ENCODE data around the gene TMEM11.

TMEM11 gene, protein sequence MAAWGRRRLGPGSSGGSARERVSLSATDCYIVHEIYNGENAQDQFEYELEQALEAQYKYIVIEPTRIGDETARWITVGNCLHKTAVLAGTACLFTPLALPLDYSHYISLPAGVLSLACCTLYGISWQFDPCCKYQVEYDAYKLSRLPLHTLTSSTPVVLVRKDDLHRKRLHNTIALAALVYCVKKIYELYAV

GRCh38 chr17:21214015-21214776, at the start of gene TMEM11:
TSS of gene TMEM11 (minus strand) at chr17:21214161. CDS start at chr17:21214152, 9 bp downstream.
- peak; percentile 80 for DNase-seq

GRCh38 chr17:21263376-21263775, 49.4 kb upstream of the TMEM11 start:
- DNase-seq, result no peak

GRCh38 chr17:21262259-21262993, 48.5 kb upstream of the TMEM11 start:
- no peak for DNase-seq

GRCh38 chr17:21258593-21258992, 44.6 kb upstream of the TMEM11 start:
- DNase-seq, result no peak

GRCh38 chr17:21253646-21254441, 39.9 kb upstream of the TMEM11 start:
- DNase-seq, result no peak

DNA sequence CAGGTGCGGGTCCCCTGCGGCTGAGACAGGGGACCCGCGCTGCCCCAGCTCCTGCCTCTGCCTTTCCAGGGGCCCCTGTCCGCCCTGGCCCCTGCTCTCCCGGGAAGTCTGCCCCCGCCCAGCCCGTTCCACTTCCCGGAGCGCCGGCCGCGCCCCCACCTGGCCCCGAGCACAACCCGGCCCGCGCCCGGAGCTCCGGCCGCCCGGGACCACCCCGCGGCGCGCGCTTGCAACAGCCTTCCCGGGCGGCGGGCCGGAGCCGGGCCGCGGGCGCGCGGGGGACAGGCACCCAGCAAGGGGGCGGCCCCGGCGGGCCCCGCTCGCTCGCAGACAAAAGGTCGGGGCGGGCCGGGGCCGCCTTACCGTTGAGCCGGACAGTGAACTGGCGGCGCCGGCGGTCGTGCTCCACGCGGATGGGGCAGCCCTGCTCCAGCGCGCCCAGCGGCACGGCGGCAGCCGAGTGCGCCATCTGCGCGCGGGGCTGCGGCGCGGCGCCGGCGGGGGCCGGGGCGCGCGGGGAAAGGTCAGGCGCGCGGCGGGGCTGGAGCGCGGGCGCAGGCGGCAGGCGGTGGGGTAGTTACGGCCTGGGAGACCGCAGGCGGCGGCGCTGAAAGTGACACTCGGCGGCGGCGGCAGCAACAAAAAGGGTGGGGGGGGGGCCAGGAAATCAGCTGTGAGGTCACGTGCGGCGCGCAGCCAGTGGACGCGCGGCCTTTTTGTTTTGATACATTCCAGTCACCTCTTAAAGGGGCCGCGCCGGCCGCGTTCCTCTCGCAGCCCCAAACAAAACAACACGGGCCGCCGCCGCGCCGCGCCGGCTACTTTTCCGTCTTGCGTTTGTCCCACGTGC, 39.1 kb upstream of the TMEM11 start, which contains the start of gene NATD1:
Gene NATD1 (minus strand): TSS at position 615 of the 850 bp plus-strand sequence. CDS start 146 bp downstream, at position 469.
- DNase-seq, result peak; percentile 62

GRCh38 chr17:21252289-21252795, 38.4 kb upstream of the TMEM11 start:
- no peak for DNase-seq

- no peak for DNase-seq
These were observed 37.5 kb upstream of the TMEM11 start for GRCh38 chr17:21251337-21252010.

DNA sequence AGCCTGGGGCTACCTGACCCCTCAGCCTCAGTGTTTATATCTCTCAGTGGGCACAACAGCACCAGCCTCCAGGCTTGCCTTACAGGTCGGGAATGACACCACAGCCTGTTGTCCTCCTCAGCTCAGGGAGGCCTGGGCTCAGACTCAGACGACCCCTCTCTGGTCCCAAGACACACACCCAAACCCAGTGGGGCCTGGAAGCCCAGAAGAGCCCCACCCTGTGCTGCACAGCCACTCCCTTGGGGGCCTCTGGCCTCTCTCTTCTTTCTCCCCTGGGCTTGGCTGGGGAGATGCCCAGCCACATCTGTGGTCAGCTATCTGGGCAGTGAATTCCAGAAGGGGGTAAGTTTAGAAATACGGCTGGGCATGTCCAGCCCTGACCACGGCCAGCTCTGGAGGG, 36.9 kb upstream of the TMEM11 start:
- DNase-seq, result no peak

- no peak for DNase-seq
These were observed 36.2 kb upstream of the TMEM11 start for GRCh38 chr17:21249920-21250703.

- no peak for DNase-seq
These were observed 35.3 kb upstream of the TMEM11 start for GRCh38 chr17:21249086-21249795.

DNA sequence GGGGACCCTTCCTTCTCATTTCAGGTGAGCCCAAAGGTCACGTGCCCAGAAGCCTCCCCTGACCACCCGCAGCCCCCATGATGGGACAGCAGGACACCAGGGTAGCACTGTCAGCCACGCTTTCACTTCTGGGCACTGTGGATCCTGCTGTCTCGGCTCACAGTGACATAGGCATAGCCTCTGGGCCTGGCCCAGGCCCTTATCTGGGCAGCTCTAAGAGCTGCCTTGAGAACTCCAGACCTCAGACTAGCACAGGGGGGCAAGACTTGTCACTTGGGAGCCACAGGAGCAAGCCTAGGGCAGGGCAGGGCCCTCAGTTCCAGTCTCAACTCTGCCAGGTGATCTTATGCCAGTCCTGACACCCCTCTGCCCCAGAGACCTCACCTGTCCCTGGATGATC, 34.5 kb upstream of the TMEM11 start:
- no peak for DNase-seq

DNA sequence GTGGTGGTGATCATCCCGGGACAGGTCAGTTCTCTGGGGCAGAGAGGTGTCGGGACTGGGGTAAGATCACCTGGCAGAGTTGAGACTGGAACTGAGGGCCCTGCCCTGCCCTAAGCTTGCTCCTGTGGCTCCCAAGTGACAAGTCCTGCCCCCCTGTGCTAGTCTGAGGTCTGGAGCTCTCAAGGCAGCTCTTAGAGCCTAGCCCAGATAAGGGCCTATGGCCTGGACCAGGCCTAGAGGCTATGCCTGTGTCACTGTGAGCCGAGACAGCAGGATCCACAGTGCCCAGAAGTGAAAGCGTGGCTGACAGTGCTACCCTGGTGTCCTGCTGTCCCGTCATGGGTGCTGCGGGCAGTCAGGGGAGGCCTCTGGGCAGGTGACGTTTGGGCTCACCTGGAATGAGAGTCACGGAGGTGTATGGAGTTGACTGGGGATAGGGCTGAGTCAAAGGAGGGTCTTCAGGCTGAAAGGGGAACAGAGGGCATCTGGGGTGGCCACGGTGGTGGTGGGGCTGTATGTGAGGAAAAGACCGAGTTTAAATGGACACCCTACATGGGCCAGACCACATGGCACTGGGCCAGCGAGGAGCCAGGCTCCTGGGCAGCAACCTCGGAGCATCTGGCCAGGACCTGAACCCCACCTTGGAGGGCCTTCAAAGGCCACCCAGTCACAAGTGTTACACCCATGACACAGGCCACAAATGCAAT, 33.7 kb upstream of the TMEM11 start:
- no peak for DNase-seq

GRCh38 chr17:21246698-21247097, 32.7 kb upstream of the TMEM11 start:
- no peak for DNase-seq

GRCh38 chr17:21245639-21246084, 31.7 kb upstream of the TMEM11 start:
- DNase-seq, result no peak

DNA sequence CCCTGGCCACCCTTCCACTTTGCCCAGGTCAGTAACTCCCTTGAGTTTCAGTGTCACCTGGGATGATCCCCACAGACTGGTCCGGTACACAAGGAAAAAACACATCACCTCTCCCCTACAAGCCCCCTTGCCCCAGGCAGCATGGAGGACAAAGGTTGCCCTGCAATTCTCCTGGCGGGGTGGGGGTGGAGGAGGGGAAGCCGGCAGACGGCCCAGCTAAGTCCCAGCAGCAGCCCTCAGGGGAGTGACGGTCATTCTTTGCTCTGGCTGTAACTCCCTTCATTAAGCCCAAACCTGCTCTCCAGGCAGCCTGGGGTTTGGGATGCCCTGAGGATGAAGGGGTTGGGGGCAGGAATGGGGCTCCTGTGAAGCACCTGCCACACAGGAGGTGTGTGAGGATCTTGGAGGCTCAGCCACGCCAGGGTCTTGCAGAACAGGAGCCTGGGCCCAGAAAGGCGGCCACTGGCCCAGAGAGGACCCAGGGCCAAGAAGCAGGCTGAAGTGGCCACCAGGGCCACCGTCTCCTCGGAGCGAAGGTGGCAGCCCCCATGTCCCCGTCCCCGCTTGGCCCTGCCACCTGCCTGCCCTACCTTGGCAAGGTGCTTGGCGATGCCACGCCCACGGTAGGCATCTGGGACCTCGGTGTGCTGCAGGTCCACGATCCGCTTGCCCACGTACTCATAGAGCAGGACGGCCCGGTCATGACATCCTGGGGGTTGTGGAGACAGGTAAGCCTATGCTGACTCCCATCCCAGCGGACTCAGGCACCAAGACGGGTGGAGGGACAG, 29.7 kb upstream of the TMEM11 start:
- DNase-seq, result no peak

DNA sequence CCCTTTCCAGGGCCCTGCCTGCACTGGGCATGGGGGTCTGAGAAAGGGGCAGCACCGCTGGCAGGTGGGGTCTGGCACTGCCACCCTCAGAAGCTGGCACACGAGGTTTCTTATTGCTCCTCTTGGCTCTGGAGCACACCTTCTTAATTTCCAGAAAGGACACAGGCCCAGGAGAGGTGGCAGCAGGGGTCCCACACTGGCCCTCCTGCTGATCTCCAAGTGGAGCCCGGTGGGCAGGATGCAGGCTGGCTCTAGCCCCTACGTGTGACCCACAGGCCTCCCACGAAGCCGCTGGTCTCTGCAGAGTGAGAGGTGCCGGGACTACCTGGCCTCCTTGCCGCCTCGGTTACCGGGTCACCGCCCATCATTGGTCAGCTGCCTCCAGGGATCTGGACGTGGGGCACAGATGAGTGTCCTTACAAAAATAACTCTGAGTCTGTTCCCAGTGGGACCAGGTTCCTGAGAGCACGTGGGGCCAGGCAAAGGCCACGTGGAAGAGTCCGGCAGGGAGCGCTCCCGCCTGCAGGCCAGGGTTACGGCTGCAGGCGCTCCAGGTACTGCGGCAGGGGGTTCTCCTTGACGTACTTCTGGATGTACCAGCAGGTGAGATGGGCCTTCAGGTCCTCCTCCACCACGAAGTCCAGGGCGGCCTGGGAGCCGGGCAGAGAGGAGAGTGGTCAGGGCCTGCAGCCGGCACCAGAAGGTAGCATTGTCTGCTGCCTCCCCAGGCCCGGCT, 29.0 kb upstream of the TMEM11 start:
- no peak for DNase-seq
